ENCODE data around the gene CFAP52.

The CFAP52 gene

DNA sequence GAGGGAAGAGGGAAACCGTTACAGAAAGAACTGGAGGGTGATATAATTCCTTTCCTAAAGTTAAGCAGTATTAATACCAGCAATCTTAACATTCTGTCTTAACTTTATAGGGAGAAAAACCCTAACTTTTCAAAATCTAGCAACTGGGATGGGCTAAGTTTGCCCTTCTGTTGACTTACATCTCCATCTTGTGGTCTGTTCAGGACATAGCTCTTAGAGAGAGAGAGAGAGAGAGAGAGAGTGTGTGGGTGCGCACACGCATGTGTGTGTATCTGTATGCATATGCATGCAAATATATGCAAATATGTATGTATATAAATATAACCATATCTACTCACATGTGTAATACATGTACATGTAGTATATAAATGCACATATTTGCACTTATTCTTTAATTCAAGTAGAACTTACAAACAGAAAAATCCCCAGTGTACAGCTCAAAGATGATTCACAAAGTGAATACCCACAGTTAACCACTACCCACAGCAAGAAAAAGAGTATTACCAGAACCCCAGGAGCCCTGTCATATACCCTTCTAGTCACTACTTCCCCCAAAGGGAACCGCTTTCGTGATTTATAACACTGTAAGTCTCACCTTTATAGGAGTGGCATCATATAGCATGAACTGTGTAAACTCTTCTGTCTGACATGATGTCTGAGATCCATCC is 47.3 kb upstream of the CFAP52 start (continued):
- TF ChIP-seq, protein P1, sequence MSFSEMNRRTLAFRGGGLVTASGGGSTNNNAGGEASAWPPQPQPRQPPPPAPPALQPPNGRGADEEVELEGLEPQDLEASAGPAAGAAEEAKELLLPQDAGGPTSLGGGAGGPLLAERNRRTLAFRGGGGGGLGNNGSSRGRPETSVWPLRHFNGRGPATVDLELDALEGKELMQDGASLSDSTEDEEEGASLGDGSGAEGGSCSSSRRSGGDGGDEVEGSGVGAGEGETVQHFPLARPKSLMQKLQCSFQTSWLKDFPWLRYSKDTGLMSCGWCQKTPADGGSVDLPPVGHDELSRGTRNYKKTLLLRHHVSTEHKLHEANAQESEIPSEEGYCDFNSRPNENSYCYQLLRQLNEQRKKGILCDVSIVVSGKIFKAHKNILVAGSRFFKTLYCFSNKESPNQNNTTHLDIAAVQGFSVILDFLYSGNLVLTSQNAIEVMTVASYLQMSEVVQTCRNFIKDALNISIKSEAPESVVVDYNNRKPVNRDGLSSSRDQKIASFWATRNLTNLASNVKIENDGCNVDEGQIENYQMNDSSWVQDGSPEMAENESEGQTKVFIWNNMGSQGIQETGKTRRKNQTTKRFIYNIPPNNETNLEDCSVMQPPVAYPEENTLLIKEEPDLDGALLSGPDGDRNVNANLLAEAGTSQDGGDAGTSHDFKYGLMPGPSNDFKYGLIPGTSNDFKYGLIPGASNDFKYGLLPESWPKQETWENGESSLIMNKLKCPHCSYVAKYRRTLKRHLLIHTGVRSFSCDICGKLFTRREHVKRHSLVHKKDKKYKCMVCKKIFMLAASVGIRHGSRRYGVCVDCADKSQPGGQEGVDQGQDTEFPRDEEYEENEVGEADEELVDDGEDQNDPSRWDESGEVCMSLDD (tag by site-specific recombination; IDR thresholded peaks at IDR 0.05): no peak

DNA sequence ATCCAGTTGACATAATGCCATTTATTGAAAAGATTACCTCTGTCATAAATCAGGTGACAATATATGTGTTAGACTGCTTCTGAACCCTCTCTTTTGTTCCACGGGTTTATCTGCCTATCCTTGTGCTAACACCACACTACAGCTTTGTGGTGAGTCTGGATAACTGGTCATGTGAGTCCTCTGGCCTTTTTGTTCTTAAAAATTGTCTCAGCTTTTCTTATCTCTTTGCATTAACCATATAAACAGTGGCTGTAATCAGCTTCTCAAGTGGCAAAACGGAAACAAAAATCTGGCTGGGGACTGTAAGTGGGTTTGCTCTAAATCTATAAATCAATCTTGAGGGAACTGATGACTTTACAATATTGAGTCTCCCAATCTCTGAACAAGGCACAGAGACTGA is 45.4 kb upstream of the CFAP52 start:
- Histone ChIP-seq H3K4me1 (ENCODE audit: control insufficient read depth, insufficient read depth, low read length) (peaks cover 10% of the 10 kb centered on the region), H3K4me3 (ENCODE audit: low read depth, low read length) (no peak overlapping the region), H3K9me3 (ENCODE audit: control insufficient read depth, insufficient read depth, low read depth, low read length) (no peaks in the 10 kb centered on the region), H3K36me3 (ENCODE audit: control insufficient read depth in 2 of 2, insufficient read depth in 1 of 2, low read length in 2 of 2) (peaks cover 0 to 4% of the 10 kb centered on the region in 2 experiments; a peak in 1 of 3 replicates), H3K27ac (ENCODE audit: extremely low read depth, low read depth, low read length) (no peak overlapping the region)
- ChIA-PET POLR2A (no interaction called here), CTCF (interaction anchor here (0.7 to 2.0 kb wide), 7 partner anchors 9 to 536 kb away, joined by 3 to 8 read pairs (median 6); no protein-coding TSS in a partner anchor)
- TF ChIP-seq ZNF776 (tag by site-specific recombination; IDR thresholded peaks at IDR 0.05; ENCODE audit: borderline replicate concordance) (no peak), ZNF133 (tag by site-specific recombination; IDR thresholded peaks at IDR 0.05) (no peak), ZNF16 (tag by site-specific recombination; IDR thresholded peaks at IDR 0.05; ENCODE audit: low read depth) (no peak), ZNF155 (tag by site-specific recombination; IDR thresholded peaks at IDR 0.05) (no peak), ZSCAN16 (tag by site-specific recombination; IDR thresholded peaks at IDR 0.05) (no peak), ZNF514 (tag by site-specific recombination; IDR thresholded peaks at IDR 0.05) (no peak), IKZF3 (tag by site-specific recombination; IDR thresholded peaks at IDR 0.05) (no peak), ZNF433 (tag by site-specific recombination; IDR thresholded peaks at IDR 0.05; ENCODE audit: low read depth) (no peak), ZNF777 (tag by site-specific recombination; IDR thresholded peaks at IDR 0.05; ENCODE audit: borderline replicate concordance) (no peak), ZNF214 (tag by site-specific recombination; IDR thresholded peaks at IDR 0.05; ENCODE audit: borderline replicate concordance) (no peak), ZNF621 (tag by site-specific recombination; IDR thresholded peaks at IDR 0.05) (no peak), GFI1B (tag by site-specific recombination; IDR thresholded peaks at IDR 0.05) (peak; percentile 71), ZNF521 (tag by site-specific recombination; IDR thresholded peaks at IDR 0.05) (no peak), ZNF654 (tag by site-specific recombination; IDR thresholded peaks at IDR 0.05; ENCODE audit: low read depth) (no peak), OSR2 (tag by site-specific recombination; IDR thresholded peaks at IDR 0.05) (peak; percentile 63), ZNF707 (tag by site-specific recombination; IDR thresholded peaks at IDR 0.05) (no peak), SP7 (tag by site-specific recombination; IDR thresholded peaks at IDR 0.05) (no peak), ZNF248 (tag by site-specific recombination; IDR thresholded peaks at IDR 0.05) (no peak), ZNF791 (tag by site-specific recombination; IDR thresholded peaks at IDR 0.05) (no peak), BCL11B (tag by site-specific recombination; IDR thresholded peaks at IDR 0.05; ENCODE audit: low read depth) (no peak), ZFHX2 (tag by site-specific recombination; conservative IDR thresholded peaks at IDR 0.05) (no peak), ZNF558 (tag by site-specific recombination; IDR thresholded peaks at IDR 0.05) (no peak), TCF7L2 (IDR thresholded peaks at IDR 0.05; ENCODE audit: borderline replicate concordance, low read depth, low read length) (peak; percentile 76; the same call in 1 of the 2 replicates), ZNF501 (tag by site-specific recombination; IDR thresholded peaks at IDR 0.05) (no peak), ZNF561 (tag by site-specific recombination; IDR thresholded peaks at IDR 0.05; ENCODE audit: borderline replicate concordance) (no peak), BCL11A (tag by site-specific recombination; IDR thresholded peaks at IDR 0.05; ENCODE audit: low read depth) (no peak), MEIS1 (CRISPR knock-in tag; IDR thresholded peaks at IDR 0.05; ENCODE audit: borderline replicate concordance) (no peak)
- TF ChIP-seq, protein P2, sequence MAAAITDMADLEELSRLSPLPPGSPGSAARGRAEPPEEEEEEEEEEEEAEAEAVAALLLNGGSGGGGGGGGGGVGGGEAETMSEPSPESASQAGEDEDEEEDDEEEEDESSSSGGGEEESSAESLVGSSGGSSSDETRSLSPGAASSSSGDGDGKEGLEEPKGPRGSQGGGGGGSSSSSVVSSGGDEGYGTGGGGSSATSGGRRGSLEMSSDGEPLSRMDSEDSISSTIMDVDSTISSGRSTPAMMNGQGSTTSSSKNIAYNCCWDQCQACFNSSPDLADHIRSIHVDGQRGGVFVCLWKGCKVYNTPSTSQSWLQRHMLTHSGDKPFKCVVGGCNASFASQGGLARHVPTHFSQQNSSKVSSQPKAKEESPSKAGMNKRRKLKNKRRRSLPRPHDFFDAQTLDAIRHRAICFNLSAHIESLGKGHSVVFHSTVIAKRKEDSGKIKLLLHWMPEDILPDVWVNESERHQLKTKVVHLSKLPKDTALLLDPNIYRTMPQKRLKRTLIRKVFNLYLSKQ (tag by site-specific recombination; IDR thresholded peaks at IDR 0.05; ENCODE audit: borderline replicate concordance): no peak
- TF ChIP-seq, protein P3, sequence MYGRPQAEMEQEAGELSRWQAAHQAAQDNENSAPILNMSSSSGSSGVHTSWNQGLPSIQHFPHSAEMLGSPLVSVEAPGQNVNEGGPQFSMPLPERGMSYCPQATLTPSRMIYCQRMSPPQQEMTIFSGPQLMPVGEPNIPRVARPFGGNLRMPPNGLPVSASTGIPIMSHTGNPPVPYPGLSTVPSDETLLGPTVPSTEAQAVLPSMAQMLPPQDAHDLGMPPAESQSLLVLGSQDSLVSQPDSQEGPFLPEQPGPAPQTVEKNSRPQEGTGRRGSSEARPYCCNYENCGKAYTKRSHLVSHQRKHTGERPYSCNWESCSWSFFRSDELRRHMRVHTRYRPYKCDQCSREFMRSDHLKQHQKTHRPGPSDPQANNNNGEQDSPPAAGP (tag by site-specific recombination; IDR thresholded peaks at IDR 0.05): no peak
- TF ChIP-seq, protein P4, sequence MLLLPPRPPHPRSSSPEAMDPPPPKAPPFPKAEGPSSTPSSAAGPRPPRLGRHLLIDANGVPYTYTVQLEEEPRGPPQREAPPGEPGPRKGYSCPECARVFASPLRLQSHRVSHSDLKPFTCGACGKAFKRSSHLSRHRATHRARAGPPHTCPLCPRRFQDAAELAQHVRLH (tag by site-specific recombination; IDR thresholded peaks at IDR 0.05): 0 out of 2 replicates have a peak, but pooled peaks have one; percentile 11

Measured in HEK293 (cell line).